Fibroblast of peridontal ligament (primary cell): ENCODE measurements around the gene REXO1.

Experiments
- DNase-seq: peaks from one replicate; pipeline ENCODE4 v3.0.0-alpha.2; 2010; ENCODE audit errors: extremely low read depth

Gene REXO1

DNA sequence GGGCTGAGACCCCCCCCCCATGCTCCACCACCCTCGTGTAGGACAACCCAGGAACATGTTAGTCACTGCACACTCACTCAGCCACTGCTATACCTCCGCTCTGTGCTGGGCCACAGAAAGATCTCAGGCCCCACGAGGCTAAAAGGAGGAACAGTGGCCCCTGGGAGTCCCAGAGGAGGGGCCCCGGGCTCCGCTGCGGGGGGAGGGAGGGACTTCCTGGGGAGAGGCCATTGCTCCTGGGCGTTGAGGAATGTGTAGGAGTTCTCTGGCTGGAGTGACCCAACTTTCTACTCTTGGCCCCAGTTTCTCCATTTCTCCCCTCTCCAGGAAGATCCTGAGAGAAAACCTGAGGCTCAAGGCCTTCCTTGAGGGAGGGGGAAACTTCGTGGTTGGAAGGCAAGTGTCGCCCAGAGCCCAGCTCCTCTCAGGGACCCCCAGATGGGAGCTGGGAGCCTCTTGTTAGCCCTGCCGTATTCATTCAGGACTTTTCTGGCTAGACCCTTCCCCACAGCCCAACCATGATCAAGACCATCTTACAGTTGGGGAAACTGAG is 81.4 kb downstream of the REXO1 start:
- DNase-seq: no peak

DNA sequence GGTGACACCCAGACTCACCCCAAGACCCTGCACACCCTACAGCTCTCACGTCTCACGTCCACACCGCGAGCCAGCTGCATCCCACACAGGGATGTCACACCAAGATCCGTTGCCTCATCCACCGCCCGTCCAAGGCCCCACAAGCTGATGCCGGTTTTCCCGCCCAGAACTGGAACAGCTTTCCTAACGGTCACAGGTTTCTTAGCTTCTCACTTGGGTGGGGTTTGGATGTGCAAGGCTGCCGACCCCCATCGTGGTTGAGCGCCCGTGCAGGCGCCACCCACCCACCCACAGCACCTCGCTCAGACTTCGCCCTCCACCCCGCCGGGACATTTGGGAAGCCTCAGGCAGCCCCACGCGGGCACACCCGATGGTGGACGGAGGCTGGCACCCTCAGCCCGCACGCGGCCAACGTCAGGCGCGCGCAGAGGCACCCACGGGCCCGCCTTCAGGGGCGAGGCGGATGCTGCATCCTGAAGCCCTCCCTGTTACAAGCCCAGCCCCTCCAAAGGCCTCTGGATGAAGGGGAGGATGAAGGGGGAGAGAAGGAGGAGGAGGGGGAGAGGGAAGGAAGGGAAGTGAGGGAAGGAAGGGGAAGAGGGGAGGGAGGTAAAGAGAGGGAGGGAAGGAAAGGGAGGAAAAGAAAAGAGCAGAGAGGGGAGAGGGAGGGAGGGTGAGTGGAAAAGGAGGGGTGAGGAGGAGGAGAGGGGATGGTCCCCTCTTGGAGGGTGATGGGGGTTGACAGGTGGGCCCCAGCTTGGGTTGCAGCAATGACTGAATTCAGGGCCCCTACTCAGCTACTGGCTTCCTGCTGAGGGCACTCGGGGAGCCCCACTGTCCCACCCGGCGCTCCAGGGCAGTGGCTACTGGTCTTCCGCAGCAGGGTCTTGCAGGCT is 82.1 kb downstream of the REXO1 start:
- no peak for DNase-seq
